DMS 273 treated with DMSO at 0.1 percent for 48 hours (cell line): Measurements from ENCODE around the gene RUFY1.
A peak's percentile ranks its signal among the peaks of the same experiment; 100 is the strongest.
"Not testable (repeated sequence)": the region's sequence is repeated elsewhere in the genome, so short reads cannot be mapped to it uniquely, and the experiment has no call there.

Source experiments
- DNase-seq: peaks from one replicate; lab custom pipeline; 2025; lab: John Stamatoyannopoulos, UW

Gene RUFY1

DNA sequence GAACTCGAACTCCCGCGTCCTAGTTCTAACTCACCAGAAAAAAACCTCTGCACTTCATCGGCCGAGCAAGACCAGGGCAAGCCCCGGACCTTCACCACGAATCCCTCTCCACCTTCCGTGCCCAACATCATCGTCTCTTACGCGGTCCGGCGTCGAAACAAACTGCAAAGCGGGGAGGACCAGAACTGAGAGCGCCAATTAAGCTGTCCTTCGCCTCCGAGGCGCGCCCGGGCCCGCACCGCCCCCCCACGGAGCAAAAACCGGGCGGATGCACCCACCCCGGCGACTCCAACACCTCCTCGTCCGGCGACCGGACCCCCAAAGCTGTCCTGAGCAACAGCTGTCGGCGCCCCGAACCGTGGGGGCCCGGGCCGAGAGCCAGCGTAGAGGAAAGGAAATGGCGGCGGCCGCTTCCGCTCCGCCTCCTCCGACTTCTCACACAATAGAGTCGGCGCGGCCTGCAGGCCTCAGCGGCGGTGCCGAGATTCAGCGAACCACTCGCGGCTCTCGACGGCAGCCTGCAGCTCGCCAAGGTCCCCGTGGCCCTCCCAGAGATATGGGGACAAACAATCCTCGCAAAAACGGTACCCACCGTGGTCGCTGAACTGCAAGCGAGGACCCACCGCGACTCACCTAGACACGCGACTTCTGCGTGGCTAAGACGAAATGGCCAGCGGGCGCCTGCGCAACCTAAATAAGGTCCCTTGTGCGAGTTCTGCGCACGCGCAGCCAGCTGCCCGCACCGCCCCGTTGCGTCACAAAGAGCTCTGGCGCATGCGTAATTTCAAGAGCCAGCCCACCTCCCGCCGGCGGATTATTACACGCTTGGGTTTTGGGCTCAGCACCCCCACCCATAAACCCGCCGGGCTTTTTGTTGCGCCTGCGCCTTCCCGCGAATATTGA, 72.9 kb downstream of the RUFY1 start, which contains the start of gene HNRNPH1:
Gene HNRNPH1 (minus strand): TSS at position 669 of the 903 bp plus-strand sequence. CDS start 538 bp downstream, at position 131.
- DNase-seq: peak; percentile 98

DNA sequence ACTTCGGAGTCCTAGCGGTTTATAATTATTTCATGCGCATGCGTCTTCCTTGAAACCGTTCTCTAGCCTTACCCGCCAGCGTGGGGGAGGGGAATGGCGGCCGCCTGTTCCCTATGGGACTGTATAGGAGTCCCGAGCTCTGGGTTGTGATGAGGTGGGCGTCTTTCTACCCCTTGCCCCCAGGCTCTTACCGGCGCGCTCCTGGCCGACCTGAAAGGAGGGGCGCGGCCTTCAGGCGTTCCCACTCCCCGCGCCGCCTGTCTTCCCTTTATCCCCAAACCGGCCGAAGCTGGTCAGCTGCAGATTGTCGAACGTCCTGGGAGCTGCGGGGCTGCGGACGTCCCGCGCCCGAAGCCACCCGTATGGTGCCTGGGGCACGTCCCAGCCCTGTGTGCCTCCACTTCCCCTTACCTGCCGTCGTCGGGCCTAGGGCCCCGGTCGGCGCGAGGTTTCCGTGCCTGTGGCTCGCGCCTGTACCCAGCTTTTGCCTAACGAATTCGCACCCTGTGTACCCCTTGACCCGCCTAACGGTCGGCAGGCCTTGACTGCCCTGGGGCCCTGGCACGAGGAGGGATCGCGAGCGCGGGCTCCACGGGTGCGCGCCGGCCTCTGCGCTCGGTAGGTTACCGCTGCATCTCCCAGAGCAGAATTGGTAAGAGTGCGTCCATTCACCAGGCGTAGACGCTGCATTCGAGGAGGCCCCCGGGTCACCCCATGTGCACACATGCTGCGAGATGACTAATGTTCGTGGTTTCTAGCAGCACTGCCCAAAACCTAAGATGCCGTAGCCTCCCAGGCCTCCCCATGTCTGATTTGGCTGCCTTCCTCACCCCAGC, 73.8 kb downstream of the RUFY1 start:
- no peak for DNase-seq

DNA sequence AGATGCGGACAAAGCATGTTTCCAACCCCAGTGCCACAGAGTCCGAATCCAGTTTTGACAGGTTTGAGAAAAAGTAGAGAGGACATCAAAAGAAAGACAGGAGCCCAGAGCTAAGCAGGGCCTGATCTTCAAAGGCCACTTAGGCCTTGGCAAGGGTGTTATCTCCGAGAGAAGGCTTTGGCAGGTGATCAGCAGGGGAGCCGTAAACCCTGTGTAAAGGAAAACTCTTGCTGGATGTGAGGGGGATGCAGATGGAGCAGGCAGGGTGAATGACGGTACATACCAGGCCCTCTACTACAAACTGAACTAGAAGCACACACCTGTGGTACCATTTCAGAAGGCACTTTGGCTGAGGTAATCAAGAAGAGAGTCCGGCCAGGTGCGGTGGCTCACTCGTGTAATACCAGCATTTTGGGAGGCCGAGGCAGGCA, 74.5 kb downstream of the RUFY1 start:
- DNase-seq: no peak

DNA sequence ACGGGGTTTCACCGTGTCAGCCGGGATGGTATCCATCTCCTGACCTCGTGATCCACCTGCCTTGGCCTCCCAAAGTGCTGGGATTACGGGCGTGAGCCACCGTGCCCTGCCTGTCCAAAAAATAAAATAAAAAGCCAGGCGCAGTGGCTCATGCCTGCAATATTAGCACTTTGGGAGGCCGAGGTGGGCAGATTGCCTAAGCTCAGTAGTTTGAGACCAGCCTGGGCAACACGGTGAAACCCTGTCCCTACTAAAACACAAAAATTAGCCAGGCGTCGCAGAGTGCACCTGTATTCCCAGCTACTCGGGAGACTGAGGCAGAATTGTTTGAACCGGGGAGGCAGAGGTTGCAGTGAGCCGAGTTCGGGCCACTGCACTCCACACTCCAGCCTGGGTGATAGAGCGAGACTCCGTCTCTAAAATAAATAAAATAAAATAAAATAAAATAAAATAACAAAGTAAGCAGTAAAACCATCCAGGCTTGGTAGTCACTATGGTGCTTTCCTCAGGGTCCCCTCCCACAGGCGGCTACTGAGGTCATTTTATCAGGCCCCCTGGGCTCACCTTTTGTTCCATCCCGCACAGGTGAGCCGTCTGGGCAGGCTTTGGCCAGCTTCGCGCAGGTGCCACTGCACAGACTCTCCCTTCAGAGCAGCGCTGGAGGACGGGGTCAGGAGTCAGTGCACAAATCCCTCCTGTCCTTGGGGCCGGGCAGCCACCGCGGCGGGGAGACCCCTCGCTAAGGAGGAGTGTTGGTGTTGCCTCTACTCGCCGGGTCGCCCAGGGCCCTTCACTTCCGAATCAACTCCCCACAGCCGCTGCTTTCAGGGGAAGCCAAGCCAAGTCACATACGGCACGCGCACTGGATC, 83.4 kb downstream of the RUFY1 start:
- DNase-seq: not testable (repeated sequence)

DNA sequence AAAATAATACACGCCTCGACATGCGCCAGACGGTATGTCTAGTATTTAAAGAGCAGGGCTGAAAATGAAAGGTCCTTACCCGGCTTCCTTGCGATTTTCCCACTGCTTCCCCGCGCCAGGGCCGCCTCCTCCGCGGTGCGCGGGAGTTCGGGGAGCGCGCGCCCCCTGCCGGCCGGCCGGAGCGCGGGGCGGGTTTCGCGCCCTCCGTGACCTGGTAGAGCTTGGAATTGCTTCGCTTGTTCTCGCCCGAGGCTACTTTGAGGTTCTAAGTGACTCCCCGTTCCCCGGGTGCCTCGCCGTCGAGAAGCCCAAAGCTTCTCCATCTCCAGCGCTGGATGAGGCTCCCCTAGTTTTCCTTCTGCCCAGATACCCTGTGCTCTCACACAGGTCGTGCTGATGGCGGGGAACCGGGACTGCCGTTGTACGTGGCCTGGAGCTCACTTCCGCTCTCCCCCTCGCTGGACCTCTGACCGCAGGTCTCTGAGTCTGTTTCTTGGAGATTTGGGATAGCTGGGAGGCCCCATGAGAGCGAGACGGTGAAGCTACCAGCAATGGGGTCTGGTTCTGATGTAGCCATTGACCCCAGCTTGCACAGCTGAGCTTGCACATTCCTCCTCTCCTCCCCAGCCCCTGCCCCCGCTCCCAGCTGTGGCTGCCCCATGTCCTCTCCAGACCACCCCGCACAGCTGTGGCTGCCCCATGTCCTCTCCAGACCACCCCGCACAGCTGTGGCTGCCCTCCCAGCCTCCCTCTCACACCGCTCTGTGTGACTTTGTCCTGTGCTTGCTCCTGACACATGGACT, 84.2 kb downstream of the RUFY1 start:
- not testable (repeated sequence) for DNase-seq

DNA sequence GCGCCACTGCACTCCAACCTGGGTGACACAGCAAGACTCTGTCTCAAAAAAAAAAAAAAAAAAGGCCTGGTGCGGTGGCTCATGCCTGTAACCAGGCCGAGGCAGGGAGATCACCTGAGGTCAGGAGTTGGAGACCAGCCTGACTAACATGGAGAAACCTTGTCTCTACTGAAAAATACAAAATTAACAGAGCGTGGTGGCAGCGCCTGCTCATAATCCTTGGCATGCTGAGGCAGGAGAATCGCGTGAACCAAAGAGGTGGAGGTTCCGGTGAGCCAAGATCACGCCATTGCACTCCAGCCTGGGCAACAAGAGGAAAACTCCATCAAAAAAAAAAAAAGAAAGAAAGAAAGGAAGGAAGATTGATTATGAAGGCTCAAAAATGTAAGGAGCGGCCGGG, 88.9 kb downstream of the RUFY1 start:
- not testable (repeated sequence) for DNase-seq

DNA sequence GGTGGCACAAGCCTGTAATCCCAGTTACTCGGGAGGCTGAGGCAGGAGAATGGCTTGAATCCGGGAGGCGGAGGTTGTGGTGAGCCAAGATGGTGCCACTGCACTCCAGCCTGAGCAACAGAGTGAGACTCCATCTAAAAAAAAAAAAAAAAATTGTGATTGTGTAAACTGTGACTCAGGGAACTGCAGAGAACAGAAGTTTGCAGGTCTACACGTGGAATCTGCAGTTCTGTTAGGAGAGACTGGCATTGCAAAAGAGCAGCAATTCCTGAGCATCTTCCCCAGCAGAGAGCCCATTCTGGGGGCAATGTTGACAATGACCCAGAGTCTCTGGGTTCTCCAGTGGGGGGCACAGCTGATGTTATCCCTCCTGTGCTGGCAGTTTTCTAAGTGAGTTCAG, 91.4 kb downstream of the RUFY1 start:
- not testable (repeated sequence) for DNase-seq

DNA sequence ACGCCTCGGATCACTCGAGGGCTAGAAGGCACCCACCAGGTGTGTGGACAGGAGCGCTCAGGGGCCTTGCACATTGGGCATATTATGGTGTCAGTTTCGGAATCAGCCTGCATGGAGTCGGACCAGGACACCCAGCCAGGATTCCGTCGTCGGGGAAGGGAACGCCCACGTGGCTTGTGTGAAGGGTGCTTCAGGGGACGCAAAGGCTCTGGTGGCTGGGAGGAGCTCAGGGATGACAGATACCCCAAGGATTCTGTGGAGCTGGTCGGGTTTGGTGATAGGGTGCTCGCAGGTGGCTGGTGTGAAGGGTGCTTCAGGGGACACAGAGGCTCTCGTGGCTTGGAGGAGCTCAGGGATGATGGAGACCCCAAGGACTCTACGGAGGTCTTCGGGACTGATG, 92.3 kb downstream of the RUFY1 start:
- not testable (repeated sequence) for DNase-seq

DNA sequence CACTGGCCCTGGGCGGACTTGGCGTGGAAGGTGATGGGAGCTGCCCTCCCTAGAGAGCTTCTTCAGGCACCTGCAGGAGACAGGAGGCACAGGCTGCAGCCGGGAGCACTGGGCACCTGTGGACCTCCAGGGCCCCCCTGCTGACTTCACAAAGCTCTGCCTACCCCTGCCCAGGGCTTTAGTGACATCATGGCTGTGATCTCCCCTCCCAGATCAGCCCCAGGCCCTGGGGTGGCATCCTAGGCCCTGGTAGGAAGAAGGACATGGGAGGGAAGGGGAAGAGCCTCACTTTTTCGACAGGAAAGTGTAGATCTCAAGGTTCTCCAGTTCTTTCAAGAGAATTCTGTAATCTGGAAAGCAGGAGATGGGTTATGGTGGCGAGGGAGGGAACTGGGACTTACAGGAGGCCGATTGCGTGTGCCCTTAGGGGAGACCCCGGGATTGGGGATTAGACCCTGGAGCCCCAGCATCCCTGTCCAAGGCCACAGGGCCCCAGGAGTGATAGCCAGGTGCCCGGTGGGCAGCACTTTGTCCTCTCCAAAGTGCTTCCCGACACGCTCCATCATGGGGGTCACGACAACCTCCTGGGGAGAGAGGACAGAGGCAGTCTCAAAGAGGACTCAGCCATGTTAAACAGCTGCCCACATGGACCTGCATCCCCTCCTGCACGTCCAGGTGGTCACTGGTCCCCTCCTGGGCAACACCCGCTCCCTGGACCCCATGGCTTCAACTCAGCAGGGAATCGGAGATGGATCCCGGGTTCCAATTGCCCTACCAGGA, 93.0 kb downstream of the RUFY1 start:
- DNase-seq: not testable (repeated sequence)

DNA sequence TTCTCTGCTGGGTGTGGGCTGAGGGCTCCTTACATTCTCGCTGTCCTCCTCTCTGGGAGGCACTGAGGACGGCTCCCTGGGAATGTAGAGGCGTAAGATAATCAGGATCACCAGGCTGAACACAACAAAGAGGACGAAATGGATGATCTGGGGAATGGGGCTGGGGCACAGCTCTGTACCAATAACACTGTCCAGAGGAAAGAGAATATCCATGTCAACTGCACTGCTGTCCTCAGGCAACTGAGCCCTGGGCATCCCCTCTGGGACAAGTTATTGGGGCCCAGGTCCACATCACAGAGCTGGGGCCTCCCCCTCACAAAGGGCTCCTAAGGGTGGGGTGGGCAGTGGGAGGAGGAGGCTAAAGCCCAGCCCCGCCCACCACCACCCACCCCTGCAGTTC, 94.4 kb downstream of the RUFY1 start:
- not testable (repeated sequence) for DNase-seq

DNA sequence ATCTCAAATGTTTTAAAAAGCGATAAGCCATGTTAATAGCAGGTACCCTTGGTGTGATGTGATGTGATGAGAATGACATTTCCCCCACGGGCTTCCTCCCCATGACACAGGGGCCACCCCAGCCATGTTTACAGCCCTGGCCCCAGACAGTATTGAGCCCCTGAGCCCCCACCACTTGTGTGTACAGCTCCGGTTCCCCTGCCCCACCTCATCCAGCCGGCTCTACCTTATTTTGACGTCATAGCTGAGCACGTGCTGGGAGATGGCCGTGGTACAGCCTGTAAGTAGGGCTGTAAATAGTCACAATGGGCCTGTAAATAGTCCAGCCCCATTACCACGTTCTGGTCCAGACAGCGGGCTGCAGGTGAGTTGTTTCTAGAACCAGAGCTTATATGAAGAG, 98.1 kb downstream of the RUFY1 start:
- DNase-seq: no peak

DNA sequence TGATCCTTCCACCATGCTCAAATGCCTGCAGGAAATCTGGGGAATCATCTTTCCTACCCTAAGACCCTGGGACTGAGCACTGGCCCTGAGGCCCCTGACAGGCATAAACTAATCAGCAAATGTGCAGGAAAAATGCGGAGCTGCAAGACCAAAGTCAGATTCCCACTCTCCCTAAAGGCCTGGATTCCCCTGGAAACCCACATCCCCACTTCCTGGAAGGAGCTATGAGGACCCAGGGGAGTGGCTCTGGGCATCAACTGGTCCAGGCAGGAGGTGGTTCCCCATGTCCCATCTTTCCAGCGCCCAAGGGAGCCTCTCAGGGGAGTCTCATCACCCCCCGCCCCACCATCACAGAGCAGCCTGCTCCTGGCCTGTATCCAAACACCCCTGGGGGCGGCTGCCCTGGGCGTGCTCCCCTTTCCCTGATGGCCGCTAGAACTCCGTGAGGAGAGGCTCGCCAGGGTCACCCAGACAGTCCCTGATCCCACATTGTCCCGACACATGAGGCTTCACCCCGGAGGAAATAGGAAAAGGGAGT, 98.9 kb downstream of the RUFY1 start:
- DNase-seq: not testable (repeated sequence)

DNA sequence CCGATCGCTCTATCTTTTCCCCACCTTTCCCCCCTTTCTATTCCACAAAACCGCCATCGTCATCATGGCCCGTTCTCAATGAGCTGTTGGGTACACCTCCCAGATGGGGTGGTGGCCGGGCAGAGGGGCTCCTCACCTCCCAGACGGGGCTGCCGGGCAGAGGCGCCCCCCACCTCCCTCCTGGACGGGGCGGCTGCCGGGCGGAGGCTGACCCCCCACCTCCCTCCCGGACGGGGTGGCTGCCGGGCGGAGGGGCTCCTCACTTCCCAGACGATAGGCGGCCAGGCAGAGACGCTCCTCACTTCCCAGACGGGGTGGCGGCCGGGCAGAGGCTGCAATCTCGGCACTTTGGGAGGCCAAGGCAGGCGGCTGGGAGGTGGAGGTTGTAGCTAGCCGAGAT, 99.9 kb downstream of the RUFY1 start:
- DNase-seq: not testable (repeated sequence)

DNA sequence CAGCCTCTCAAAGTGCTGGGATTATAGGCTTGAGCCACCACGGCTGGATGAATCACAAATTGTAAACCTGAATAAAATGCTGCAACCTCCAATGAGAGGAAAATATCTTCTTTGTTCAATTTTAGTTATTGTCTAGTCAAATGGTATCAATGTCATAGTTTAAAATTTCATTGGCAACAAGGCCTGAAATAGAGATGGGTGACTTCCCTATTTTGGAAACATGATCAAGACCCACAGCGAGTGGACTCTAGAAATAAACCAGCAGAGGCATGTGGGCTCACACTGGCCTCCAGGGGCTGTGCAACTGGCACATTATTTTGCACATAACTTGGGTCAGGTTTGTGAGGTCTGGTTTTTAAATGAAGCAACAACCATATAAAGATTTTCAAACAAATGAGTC, 102.8 kb downstream of the RUFY1 start:
- not testable (repeated sequence) for DNase-seq

DNA sequence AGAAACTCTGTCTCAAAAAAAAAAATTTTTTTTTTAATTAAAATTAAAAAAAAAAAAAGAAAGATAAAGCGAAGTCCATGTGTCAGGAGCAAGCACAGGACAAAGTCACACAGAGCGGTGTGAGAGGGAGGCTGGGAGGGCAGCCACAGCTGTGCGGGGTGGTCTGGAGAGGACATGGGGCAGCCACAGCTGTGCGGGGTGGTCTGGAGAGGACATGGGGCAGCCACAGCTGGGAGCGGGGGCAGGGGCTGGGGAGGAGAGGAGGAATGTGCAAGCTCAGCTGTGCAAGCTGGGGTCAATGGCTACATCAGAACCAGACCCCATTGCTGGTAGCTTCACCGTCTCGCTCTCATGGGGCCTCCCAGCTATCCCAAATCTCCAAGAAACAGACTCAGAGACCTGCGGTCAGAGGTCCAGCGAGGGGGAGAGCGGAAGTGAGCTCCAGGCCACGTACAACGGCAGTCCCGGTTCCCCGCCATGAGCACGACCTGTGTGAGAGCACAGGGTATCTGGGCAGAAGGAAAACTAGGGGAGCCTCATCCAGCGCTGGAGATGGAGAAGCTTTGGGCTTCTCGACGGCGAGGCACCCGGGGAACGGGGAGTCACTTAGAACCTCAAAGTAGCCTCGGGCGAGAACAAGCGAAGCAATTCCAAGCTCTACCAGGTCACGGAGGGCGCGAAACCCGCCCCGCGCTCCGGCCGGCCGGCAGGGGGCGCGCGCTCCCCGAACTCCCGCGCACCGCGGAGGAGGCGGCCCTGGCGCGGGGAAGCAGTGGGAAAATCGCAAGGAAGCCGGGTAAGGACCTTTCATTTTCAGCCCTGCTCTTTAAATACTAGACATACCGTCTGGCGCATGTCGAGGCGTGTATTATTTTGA, 107.2 kb downstream of the RUFY1 start:
- DNase-seq: not testable (repeated sequence)

DNA sequence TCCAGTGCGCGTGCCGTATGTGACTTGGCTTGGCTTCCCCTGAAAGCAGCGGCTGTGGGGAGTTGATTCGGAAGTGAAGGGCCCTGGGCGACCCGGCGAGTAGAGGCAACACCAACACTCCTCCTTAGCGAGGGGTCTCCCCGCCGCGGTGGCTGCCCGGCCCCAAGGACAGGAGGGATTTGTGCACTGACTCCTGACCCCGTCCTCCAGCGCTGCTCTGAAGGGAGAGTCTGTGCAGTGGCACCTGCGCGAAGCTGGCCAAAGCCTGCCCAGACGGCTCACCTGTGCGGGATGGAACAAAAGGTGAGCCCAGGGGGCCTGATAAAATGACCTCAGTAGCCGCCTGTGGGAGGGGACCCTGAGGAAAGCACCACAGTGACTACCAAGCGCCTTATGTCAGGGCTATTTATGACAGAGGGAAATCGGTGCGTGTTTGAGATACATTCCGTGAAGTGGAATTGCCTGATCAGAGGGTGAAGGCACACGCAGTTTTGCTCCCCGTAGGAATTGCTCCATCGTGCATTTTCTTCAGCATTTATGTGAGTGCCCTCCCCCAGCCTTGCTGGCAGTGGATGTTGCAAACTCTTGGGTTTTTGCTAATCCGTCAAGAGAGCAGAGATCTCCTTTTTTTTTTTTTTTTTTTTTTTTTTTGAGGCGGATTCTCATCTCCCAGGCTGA, 108.0 kb downstream of the RUFY1 start:
- DNase-seq: not testable (repeated sequence)
